Jurkat, Clone E6-1 (cell line): ENCODE measurements around the gene CDKN2B.
"Not testable (repeated sequence)": the region's sequence is repeated elsewhere in the genome, so short reads cannot be mapped to it uniquely, and the experiment has no call there.

ENCODE experiments used
- DNase-seq: peaks from one replicate; pipeline ENCODE4 v3.0.0-alpha.2; 2011; ENCODE audit warnings: low read depth, low spot score
- H3K4me3 ChIP-seq: 2 replicates; pipeline ENCODE4 v1.5.1; 2011; ENCODE audit warnings: mild to moderate bottlenecking, low read length, control low read depth, moderate library complexity

Gene CDKN2B

GRCh38 chr9:21974343-21974721, 34.8 kb downstream of the CDKN2B start:
- H3K4me3 ChIP-seq: no peak overlapping the region
- DNase-seq: no peak

GRCh38 chr9:21972361-21972760, 36.7 kb downstream of the CDKN2B start:
- no peak for DNase-seq
- no peak overlapping the region for H3K4me3 ChIP-seq

GRCh38 chr9:21970800-21971640, 38.1 kb downstream of the CDKN2B start:
- no peak overlapping the region for H3K4me3 ChIP-seq
- no peak for DNase-seq

- DNase-seq: no peak
These were observed 38.9 kb downstream of the CDKN2B start for GRCh38 chr9:21969951-21970799.

GRCh38 chr9:21969011-21969940, 39.8 kb downstream of the CDKN2B start:
- DNase-seq: no peak
- H3K4me3 ChIP-seq: no peak overlapping the region

More at GRCh38 chr9:21969951-21970799, 38.9 kb downstream of the CDKN2B start:
- no peak overlapping the region for H3K4me3 ChIP-seq

GRCh38 chr9:21968331-21969010, 40.6 kb downstream of the CDKN2B start:
- H3K4me3 ChIP-seq: no peak overlapping the region
- DNase-seq: no peak

- no peak for DNase-seq
- H3K4me3 ChIP-seq: no peak overlapping the region
These were observed 41.4 kb downstream of the CDKN2B start for GRCh38 chr9:21967702-21968101.

- DNase-seq: no peak
- no peak overlapping the region for H3K4me3 ChIP-seq
These were observed 41.9 kb downstream of the CDKN2B start for GRCh38 chr9:21967169-21967568.

GRCh38 chr9:21966140-21966851, 42.8 kb downstream of the CDKN2B start:
- no peak for DNase-seq
- H3K4me3 ChIP-seq: no peak overlapping the region

GRCh38 chr9:21965401-21965951, 43.6 kb downstream of the CDKN2B start:
- H3K4me3 ChIP-seq: no peak overlapping the region

GRCh38 chr9:21964925-21965385, 44.1 kb downstream of the CDKN2B start:
- no peak overlapping the region for H3K4me3 ChIP-seq
- no peak for DNase-seq

More at GRCh38 chr9:21965401-21965951, 43.6 kb downstream of the CDKN2B start:
- DNase-seq: no peak

- H3K4me3 ChIP-seq: no peak overlapping the region
- DNase-seq: no peak
These were observed 47.5 kb downstream of the CDKN2B start for GRCh38 chr9:21961569-21961968.

- H3K4me3 ChIP-seq, DNase-seq: not testable (repeated sequence)
These were observed 49.8 kb downstream of the CDKN2B start for GRCh38 chr9:21959268-21959667.

GRCh38 chr9:21958833-21959232, 50.3 kb downstream of the CDKN2B start:
- no peak for DNase-seq
- H3K4me3 ChIP-seq: no peak overlapping the region
